RWPE1 (cell line): ENCODE data around the gene LRP1B.

ENCODE experiments used
- CTCF ChIA-PET: fragments of 350-600 bp; sonication (Branson Sonifier 250); formaldehyde crosslinking; extraction: SDS; loops from one replicate; lab custom pipeline; 2021; lab: Yijun Ruan, JAX
- POLR2A ChIA-PET: fragments of 400-600 bp; formaldehyde crosslinking; extraction: SDS; loops from one replicate; lab custom pipeline; 2020; ENCODE audit warnings: antibody characterized with exemption; ENCODE audit not compliant: low non-redundant PET; lab: Yijun Ruan, JAX
- DNase-seq: peaks from one replicate; pipeline ENCODE4 v3.0.0; 2012; ENCODE audit warnings: low spot score
- H3K27ac ChIP-seq: fragments of 450-650 bp; 2 replicates; pipeline ENCODE4 v1.5.1; 2017
- CTCF ChIP-seq: fragments of 450-650 bp; conservative IDR thresholded peaks from 2 replicates; pipeline ENCODE4 v1.5.1; 2017; ENCODE audit warnings: low read depth, mild to moderate bottlenecking

The LRP1B gene

GRCh38 chr2:140865837-140866236 is 1265.0 kb downstream of the LRP1B start:
- CTCF ChIA-PET = no interaction called here
- no peak for DNase-seq
- no peak overlapping the region for H3K27ac ChIP-seq
- TF ChIP-seq CTCF = no peak
- POLR2A ChIA-PET = no interaction called here

- peak; percentile 20 for DNase-seq
- POLR2A ChIA-PET = no interaction called here
- peak; percentile 47 for TF ChIP-seq CTCF
- CTCF ChIA-PET = interaction anchor here (0.6 to 1.7 kb wide), 13 partner anchors 9 to 1478 kb away, joined by 3 to 6 read pairs (median 4); partner anchors contain the start of gene LRP1B
- H3K27ac ChIP-seq = no peak overlapping the region
Observed at GRCh38 chr2:140863713-140864112, 1267.1 kb downstream of the LRP1B start.

- no peak for TF ChIP-seq CTCF
- H3K27ac ChIP-seq = no peak overlapping the region
- ChIA-PET POLR2A (no interaction called here), CTCF (no interaction called here)
- no peak for DNase-seq
Observed at GRCh38 chr2:140862181-140862580, 1268.6 kb downstream of the LRP1B start.

- ChIA-PET POLR2A (no interaction called here), CTCF (no interaction called here)
- H3K27ac ChIP-seq = no peak overlapping the region
- no peak for TF ChIP-seq CTCF
- no peak for DNase-seq
Observed at GRCh38 chr2:140861666-140862065, 1269.2 kb downstream of the LRP1B start.

- no peak for DNase-seq
- TF ChIP-seq CTCF = no peak
- H3K27ac ChIP-seq = no peak overlapping the region
- CTCF ChIA-PET = interaction anchor here (1.4 kb wide), 1 partner anchor 8 kb away, joined by 6 read pairs; no protein-coding TSS in a partner anchor
- POLR2A ChIA-PET = no interaction called here
Observed at GRCh38 chr2:140855471-140855870, 1275.3 kb downstream of the LRP1B start.

- CTCF ChIA-PET = interaction anchor here (0.7 to 1.1 kb wide), 2 partner anchors 13 to 488 kb away, joined by 4 read pairs; no protein-coding TSS in a partner anchor
Observed at GRCh38 chr2:140851258-140851981, 1279.4 kb downstream of the LRP1B start.

More at GRCh38 chr2:140851258-140851981, 1279.4 kb downstream of the LRP1B start:
- no peak for TF ChIP-seq CTCF
- POLR2A ChIA-PET = no interaction called here
- no peak overlapping the region for H3K27ac ChIP-seq
- DNase-seq = no peak
